K562 (cell line): ENCODE measurements around the gene KCNJ10. TPM values are rescaled to one million over a fixed set of nuclear protein-coding genes. Genes with fewer than 3 reads are reported as not detected.

ENCODE experiments used
- AFF1 ChIP-seq, 2 experiments: fragments of 450-650 bp; IDR thresholded peaks; 2 replicates each; pipeline ENCODE4 v1.6.1; 2018; ENCODE audit warnings: mild to moderate bottlenecking in 2 of 2, low read depth in 1 of 2; ENCODE audit not compliant: partially characterized antibody in 2 of 2
- ATF2 ChIP-seq: sonication (generic); formaldehyde crosslinking; IDR thresholded peaks from 2 replicates; pipeline ENCODE4 v1.8.1; 2022; ENCODE audit warnings: missing genetic modification reagents
- BRD4 ChIP-seq: fragments of 200-600 bp; sonication (generic); IDR thresholded peaks from 2 replicates; pipeline ENCODE4 v1.6.1; 2017; ENCODE audit warnings: inconsistent platforms
- CEBPB ChIP-seq: fragments of 450-650 bp; IDR thresholded peaks from 2 replicates; pipeline ENCODE4 v1.6.1; 2016; ENCODE audit warnings: missing genetic modification characterization, missing compliant biosample characterization
- CEBPG ChIP-seq, 3 experiments: fragments of 200-800 bp in 1 of 3; sonication (Bioruptor generic) in 1 of 3; sonication (generic) in 1 of 3; formaldehyde crosslinking in 1 of 3; IDR thresholded peaks in 2 of 3; conservative IDR thresholded peaks in 1 of 3; 2 replicates each; pipeline versions ENCODE4 v1.6.1 to v1.8.0; 2016 to 2022; ENCODE audit warnings: missing compliant biosample characterization in 2 of 3, missing genetic modification characterization in 2 of 3, mild to moderate bottlenecking in 1 of 3, missing genetic modification reagents in 1 of 3
- ESRRB ChIP-seq: fragments of 250-450 bp; sonication (Bioruptor Pico); IDR thresholded peaks from 2 replicates; pipeline ENCODE4 v1.5.0; 2020; ENCODE audit warnings: mild to moderate bottlenecking, moderate library complexity, borderline replicate concordance
- FOXK1 ChIP-seq: sonication (generic); formaldehyde crosslinking; IDR thresholded peaks from 2 replicates; pipeline ENCODE4 v1.8.0; 2022; ENCODE audit warnings: missing genetic modification reagents, mild to moderate bottlenecking, borderline replicate concordance
- FOXK2 ChIP-seq, 2 experiments: fragments of 450-650 bp; IDR thresholded peaks in 1 of 2; conservative IDR thresholded peaks in 1 of 2; 2 replicates each; pipeline ENCODE4 v1.6.1; 2016; ENCODE audit warnings: low read depth in 2 of 2, mild to moderate bottlenecking in 1 of 2
- KDM2B ChIP-seq: fragments of 250-450 bp; sonication (Bioruptor Pico); IDR thresholded peaks from 2 replicates; pipeline ENCODE4 v1.8.0; 2021; ENCODE audit warnings: mild to moderate bottlenecking, moderate library complexity
- RBBP5 ChIP-seq: fragments of 200-600 bp; sonication (generic); IDR thresholded peaks from 2 replicates; pipeline ENCODE4 v1.6.1; 2012; ENCODE audit warnings: borderline replicate concordance, mild to moderate bottlenecking, low read length, control low read depth, inconsistent platforms; ENCODE audit not compliant: insufficient read depth, poor library complexity, severe bottlenecking
- TGIF2 ChIP-seq: sonication (generic); formaldehyde crosslinking; IDR thresholded peaks from 2 replicates; pipeline ENCODE4 v1.8.1; 2022; ENCODE audit warnings: mild to moderate bottlenecking, missing genetic modification reagents, moderate library complexity
- ZFP30 ChIP-seq: fragments of 250-450 bp; sonication (Bioruptor Pico); IDR thresholded peaks from 2 replicates; pipeline ENCODE4 v1.8.0; 2022; ENCODE audit warnings: moderate library complexity, mild to moderate bottlenecking, inconsistent platforms, borderline replicate concordance
- ZNF184 ChIP-seq: sonication (generic); formaldehyde crosslinking; IDR thresholded peaks from 2 replicates; pipeline ENCODE4 v1.5.0; 2020; ENCODE audit warnings: missing genetic modification reagents
- ZNF740 ChIP-seq, 3 experiments: fragments of 200-800 bp in 1 of 3; sonication (Bioruptor generic) in 1 of 3; sonication (generic) in 1 of 3; formaldehyde crosslinking in 1 of 3; IDR thresholded peaks; 2 replicates each; pipeline versions ENCODE4 v1.6.1 to v1.8.0; 2016 to 2022; ENCODE audit warnings: mild to moderate bottlenecking in 2 of 3, missing compliant biosample characterization in 2 of 3, missing genetic modification characterization in 2 of 3, missing genetic modification reagents in 1 of 3
- polyA plus RNA-seq, 8 experiments: library from polyadenylated mRNA; depleted of rRNA in 4 of 8; stranded (reverse) in 5 of 8; unstranded in 3 of 8; fragments of >200 nt; fragmentation: Nextera tagmentation in 2 of 8; fragmentation: Illumina TruSeq in 1 of 8; extraction: Ambion mirVana in 2 of 8; extraction: Trizol in 1 of 8; gene quantifications; 2 replicates each; pipeline versions ENCODE4 v1.2.1 to v1.2.3, GENCODE V29; 2011 to 2014; ENCODE audit warnings: inconsistent platforms in 1 of 8, missing spikeins in 1 of 8
- total RNA-seq, 7 experiments: library from RNA; depleted of rRNA in 6 of 7; stranded (reverse); fragments of >200 nt in 6 of 7; fragmentation: Illumina TruSeq in 2 of 7; extraction: Trizol in 2 of 7; gene quantifications; 2 replicates each; pipeline versions ENCODE4 v1.2.1 to v1.2.3, GENCODE V29; 2011 to 2021; ENCODE audit warnings: low replicate concordance in 1 of 7

KCNJ10 gene
- total and polyA plus RNA-seq, 9 of the 15 experiments (the other 6 are each of a cell fraction or from before 2014, with no cell fraction given), result 0.06 to 0.11 TPM; not detected in 7

- TF ChIP-seq AFF1 (IDR thresholded peaks at IDR 0.05; ENCODE audit: low read depth in 1 of 2, partially characterized antibody in 2 of 2) (peak in 1 of 2 experiments; percentile 27), CEBPG (CRISPR knock-in tag; IDR thresholded peaks at IDR 0.05) (peak; percentile 95), CEBPG (tag; conservative IDR thresholded peaks at IDR 0.05 in 1 of 2, IDR thresholded peaks at IDR 0.05 in 1 of 2) (peak; percentile 91 to 95), FOXK2 (conservative IDR thresholded peaks at IDR 0.05 in 1 of 2, IDR thresholded peaks at IDR 0.05 in 1 of 2; ENCODE audit: low read depth in 2 of 2) (no peak), TGIF2 (CRISPR knock-in tag) (no peak), ZNF740 (CRISPR knock-in tag; IDR thresholded peaks at IDR 0.05) (no peak), ZNF740 (tag; IDR thresholded peaks at IDR 0.05) (no peak), ESRRB (CRISPR knock-in tag) (no peak), RBBP5 (no peak), BRD4 (no peak), CEBPB (peak; percentile 87), ATF2 (CRISPR knock-in tag) (no peak), ZFP30 (CRISPR knock-in tag) (no peak), KDM2B (CRISPR knock-in tag) (no peak), ZNF184 (CRISPR knock-in tag) (no peak), FOXK1 (CRISPR knock-in tag) (no peak)
Observed at GRCh38 chr1:160108888-160109662, 39.1 kb upstream of the KCNJ10 start (continued).
